G401.6 (cell line): ENCODE data around the gene KDELR3.

Experiments used
- FAIRE-seq: peaks from 2 replicates; lab custom pipeline; 2012; peaks lifted over from hg19 to GRCh38; lab: Jason Lieb, UNC

The KDELR3 gene

GRCh38 chr22:38440747-38441350 lies 27.0 kb upstream of the KDELR3 start:
- no peak for FAIRE-seq

- no peak for FAIRE-seq
Observed at GRCh38 chr22:38441620-38442287, 26.1 kb upstream of the KDELR3 start.

- FAIRE-seq, result no peak
Observed at GRCh38 chr22:38442967-38443627, 24.8 kb upstream of the KDELR3 start.

GRCh38 chr22:38443628-38444521 lies 24.0 kb upstream of the KDELR3 start:
- no peak for FAIRE-seq

GRCh38 chr22:38444783-38445182 lies 23.1 kb upstream of the KDELR3 start:
- FAIRE-seq, result no peak

- FAIRE-seq, result no peak
Observed at GRCh38 chr22:38446018-38446601, 21.8 kb upstream of the KDELR3 start.

GRCh38 chr22:38448945-38449745 lies 18.8 kb upstream of the KDELR3 start:
- no peak for FAIRE-seq

- no peak for FAIRE-seq
Observed at GRCh38 chr22:38449776-38450175, 18.1 kb upstream of the KDELR3 start.

GRCh38 chr22:38450234-38450797 lies 17.6 kb upstream of the KDELR3 start:
- no peak for FAIRE-seq

GRCh38 chr22:38451404-38451803 lies 16.5 kb upstream of the KDELR3 start:
- FAIRE-seq, result no peak

- FAIRE-seq, result no peak
Observed at GRCh38 chr22:38451864-38452263, 16.0 kb upstream of the KDELR3 start.

GRCh38 chr22:38452373-38453065 lies 15.4 kb upstream of the KDELR3 start:
- no peak for FAIRE-seq

GRCh38 chr22:38453066-38453672 lies 14.7 kb upstream of the KDELR3 start:
- FAIRE-seq, result no peak

GRCh38 chr22:38453996-38454352 lies 13.9 kb upstream of the KDELR3 start:
- FAIRE-seq, result no peak

GRCh38 chr22:38454353-38455075 lies 13.4 kb upstream of the KDELR3 start:
- FAIRE-seq, result no peak

- no peak for FAIRE-seq
Observed at GRCh38 chr22:38455076-38455529, 12.8 kb upstream of the KDELR3 start, which contains the start of gene KCNJ4. Gene KCNJ4 (minus strand): TSS chr22:38455199. CDS start chr22:38428132, 27,067 bp downstream.

GRCh38 chr22:38455530-38456271 lies 12.2 kb upstream of the KDELR3 start:
- no peak for FAIRE-seq

- FAIRE-seq, result no peak
Observed at GRCh38 chr22:38456272-38456835, 11.5 kb upstream of the KDELR3 start.
